Measurements from ENCODE around the gene FAM110D.
A peak's percentile ranks its signal among the peaks of the same experiment; 100 is the strongest.

The FAM110D gene

GRCh38 chr1:26175346-26175745 is 16.5 kb downstream of the FAM110D start:
- H3K4me1 ChIP-seq (ENCODE audit: control insufficient read depth in 2 of 2, insufficient read depth in 2 of 2, low read length in 2 of 2): peaks cover 14 to 19% of the 10 kb centered on the region in 2 donors
- no peak overlapping the region for H3K4me3 ChIP-seq (ENCODE audit: low read length in 2 of 2)
- no peak overlapping the region for H3K27ac ChIP-seq (ENCODE audit: low read depth in 2 of 2, low read length in 2 of 2)
- no peak overlapping the region for H3K9ac ChIP-seq (ENCODE audit: low read depth in 1 of 2, low read length in 2 of 2)
- H3K36me3 ChIP-seq (ENCODE audit: control insufficient read depth in 2 of 2, insufficient read depth in 2 of 2, low read length in 2 of 2): peaks cover 0 to 5% of the 10 kb centered on the region in 2 donors
- H3K27me3 ChIP-seq (ENCODE audit: control insufficient read depth in 2 of 2, insufficient read depth in 2 of 2, low read length in 2 of 2): no peaks in the 10 kb centered on the region
- H3K9me3 ChIP-seq (ENCODE audit: control insufficient read depth in 2 of 2, low read length in 2 of 2): no peaks in the 10 kb centered on the region

DNA sequence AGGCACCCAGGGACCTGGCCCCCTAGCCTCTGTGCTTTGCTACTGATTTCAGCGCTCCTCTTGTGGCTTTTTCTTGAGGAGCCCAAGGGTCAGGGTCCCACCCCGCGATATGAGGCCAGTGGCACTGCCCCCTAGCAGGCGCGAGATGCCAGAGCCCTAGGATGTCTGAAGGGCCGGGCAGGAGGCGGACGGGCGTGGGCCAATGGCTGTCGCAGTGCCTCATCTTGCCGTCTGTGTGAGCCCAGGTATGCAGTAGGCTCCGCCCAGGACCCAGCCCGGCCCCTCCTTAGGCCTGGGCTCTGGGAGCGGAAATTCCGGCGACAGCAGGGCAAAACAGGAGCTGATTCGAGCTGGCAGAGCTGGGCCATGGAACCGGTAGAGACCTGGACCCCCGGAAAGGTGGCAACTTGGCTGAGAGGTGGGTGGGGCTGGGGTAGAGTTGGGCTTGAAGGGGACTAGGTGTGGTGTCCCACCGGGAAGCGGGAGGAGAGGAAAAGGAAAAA is 18.4 kb downstream of the FAM110D start, which contains the start of gene CNKSR1:
Gene CNKSR1 (plus strand): TSS at position 310 of the 503 bp plus-strand sequence. CDS start 57 bp downstream, at position 367.
- H3K27ac ChIP-seq (ENCODE audit: low read depth in 2 of 2, low read length in 2 of 2): peak within 1 kb of the TSS; percentile 76 to 89
- no peaks in the 10 kb centered on the region for H3K9me3 ChIP-seq (ENCODE audit: control insufficient read depth in 2 of 2, low read length in 2 of 2)
- H3K9ac ChIP-seq (ENCODE audit: low read depth in 1 of 2, low read length in 2 of 2): peak within 1 kb of the TSS; percentile 68 to 80
- H3K36me3 ChIP-seq (ENCODE audit: control insufficient read depth in 2 of 2, insufficient read depth in 2 of 2, low read length in 2 of 2): peaks cover 7 to 10% of the 10 kb centered on the region in 2 donors
- peaks cover 8 to 13% of the 10 kb centered on the region in 2 donors for H3K4me1 ChIP-seq (ENCODE audit: control insufficient read depth in 2 of 2, insufficient read depth in 2 of 2, low read length in 2 of 2)
- H3K4me3 ChIP-seq (ENCODE audit: low read length in 2 of 2): peak within 1 kb of the TSS; percentile 61 to 73
- H3K27me3 ChIP-seq (ENCODE audit: control insufficient read depth in 2 of 2, insufficient read depth in 2 of 2, low read length in 2 of 2): no peaks in the 10 kb centered on the region

DNA sequence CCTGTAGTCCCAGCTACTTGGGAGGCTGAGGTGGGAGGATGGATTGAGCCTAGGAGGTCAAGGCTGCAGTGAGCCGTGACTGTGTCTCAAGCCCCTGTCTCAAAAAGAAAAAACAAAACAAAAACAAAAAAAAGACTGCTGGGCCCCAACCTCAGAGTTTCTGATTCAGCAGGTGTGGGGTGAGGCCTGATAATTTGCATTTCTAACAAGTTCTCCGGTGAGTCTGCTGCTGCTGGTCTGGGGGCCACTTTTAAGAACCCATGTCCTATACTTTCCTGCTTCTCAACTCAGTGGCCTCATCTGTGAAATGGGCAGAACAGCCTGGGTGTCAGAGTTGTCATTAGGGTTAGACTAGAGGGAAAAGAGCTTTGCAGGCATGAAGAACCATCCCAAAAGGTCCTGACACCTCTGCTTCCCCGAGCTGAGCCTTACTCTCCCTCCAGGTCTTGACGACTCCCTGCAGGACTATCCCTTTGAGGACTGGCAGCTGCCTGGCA is 21.2 kb downstream of the FAM110D start:
- no peak overlapping the region for H3K9ac ChIP-seq (ENCODE audit: low read depth in 1 of 2, low read length in 2 of 2)
- peaks cover 15% of the 10 kb centered on the region in 2 donors for H3K36me3 ChIP-seq (ENCODE audit: control insufficient read depth in 2 of 2, insufficient read depth in 2 of 2, low read length in 2 of 2)
- H3K9me3 ChIP-seq (ENCODE audit: control insufficient read depth in 2 of 2, low read length in 2 of 2): no peaks in the 10 kb centered on the region
- no peak overlapping the region for H3K4me3 ChIP-seq (ENCODE audit: low read length in 2 of 2)
- H3K4me1 ChIP-seq (ENCODE audit: control insufficient read depth in 2 of 2, insufficient read depth in 2 of 2, low read length in 2 of 2): peaks cover 8 to 13% of the 10 kb centered on the region in 2 donors
- H3K27me3 ChIP-seq (ENCODE audit: control insufficient read depth in 2 of 2, insufficient read depth in 2 of 2, low read length in 2 of 2): no peaks in the 10 kb centered on the region
- H3K27ac ChIP-seq (ENCODE audit: low read depth in 2 of 2, low read length in 2 of 2): no peak overlapping the region

GRCh38 chr1:26181586-26182382 is 22.9 kb downstream of the FAM110D start:
- H3K4me1 ChIP-seq (ENCODE audit: control insufficient read depth in 2 of 2, insufficient read depth in 2 of 2, low read length in 2 of 2): peaks cover 8 to 13% of the 10 kb centered on the region in 2 donors
- no peak overlapping the region for H3K9ac ChIP-seq (ENCODE audit: low read depth in 1 of 2, low read length in 2 of 2)
- H3K27ac ChIP-seq (ENCODE audit: low read depth in 2 of 2, low read length in 2 of 2): no peak overlapping the region
- H3K9me3 ChIP-seq (ENCODE audit: control insufficient read depth in 2 of 2, low read length in 2 of 2): no peaks in the 10 kb centered on the region
- no peak overlapping the region for H3K4me3 ChIP-seq (ENCODE audit: low read length in 2 of 2)
- H3K27me3 ChIP-seq (ENCODE audit: control insufficient read depth in 2 of 2, insufficient read depth in 2 of 2, low read length in 2 of 2): no peaks in the 10 kb centered on the region
- peaks cover 15 to 18% of the 10 kb centered on the region in 2 donors for H3K36me3 ChIP-seq (ENCODE audit: control insufficient read depth in 2 of 2, insufficient read depth in 2 of 2, low read length in 2 of 2)

GRCh38 chr1:26182383-26182696 is 23.5 kb downstream of the FAM110D start:
- peaks cover 8 to 10% of the 10 kb centered on the region in 2 donors for H3K4me1 ChIP-seq (ENCODE audit: control insufficient read depth in 2 of 2, insufficient read depth in 2 of 2, low read length in 2 of 2)
- no peak overlapping the region for H3K27ac ChIP-seq (ENCODE audit: low read depth in 2 of 2, low read length in 2 of 2)
- no peaks in the 10 kb centered on the region for H3K9me3 ChIP-seq (ENCODE audit: control insufficient read depth in 2 of 2, low read length in 2 of 2)
- H3K27me3 ChIP-seq (ENCODE audit: control insufficient read depth in 2 of 2, insufficient read depth in 2 of 2, low read length in 2 of 2): no peaks in the 10 kb centered on the region
- H3K4me3 ChIP-seq (ENCODE audit: low read length in 2 of 2): no peak overlapping the region
- no peak overlapping the region for H3K9ac ChIP-seq (ENCODE audit: low read depth in 1 of 2, low read length in 2 of 2)
- H3K36me3 ChIP-seq (ENCODE audit: control insufficient read depth in 2 of 2, insufficient read depth in 2 of 2, low read length in 2 of 2): peaks cover 19 to 23% of the 10 kb centered on the region in 2 donors

DNA sequence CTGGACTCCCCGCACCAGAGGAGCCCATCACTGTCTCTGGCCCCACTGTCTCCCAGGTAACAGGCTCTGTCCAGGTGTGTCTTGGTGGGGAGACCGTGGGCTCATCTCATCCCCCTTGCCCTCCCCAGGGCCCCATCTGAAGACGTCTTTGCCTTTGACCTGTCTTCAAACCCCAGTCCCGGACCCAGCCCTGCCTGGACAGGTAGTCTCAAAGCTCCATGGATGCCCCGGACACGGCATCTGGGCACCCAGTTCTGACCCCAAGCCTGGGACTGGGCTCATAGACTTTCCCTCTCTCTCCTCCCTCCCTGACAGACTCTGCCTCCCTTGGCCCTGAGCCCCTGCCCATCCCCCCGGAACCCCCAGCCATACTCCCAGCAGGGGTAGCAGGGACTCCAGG is 25.2 kb downstream of the FAM110D start:
- Histone ChIP-seq H3K36me3 (ENCODE audit: control insufficient read depth in 2 of 2, insufficient read depth in 2 of 2, low read length in 2 of 2) (peaks cover 27% of the 10 kb centered on the region in 2 donors), H3K9me3 (ENCODE audit: control insufficient read depth in 2 of 2, low read length in 2 of 2) (no peaks in the 10 kb centered on the region), H3K4me1 (ENCODE audit: control insufficient read depth in 2 of 2, insufficient read depth in 2 of 2, low read length in 2 of 2) (no peaks in the 10 kb centered on the region), H3K27ac (ENCODE audit: low read depth in 2 of 2, low read length in 2 of 2) (no peak overlapping the region), H3K4me3 (ENCODE audit: low read length in 2 of 2) (no peak overlapping the region), H3K9ac (ENCODE audit: low read depth in 1 of 2, low read length in 2 of 2) (no peak overlapping the region), H3K27me3 (ENCODE audit: control insufficient read depth in 2 of 2, insufficient read depth in 2 of 2, low read length in 2 of 2) (no peaks in the 10 kb centered on the region)

DNA sequence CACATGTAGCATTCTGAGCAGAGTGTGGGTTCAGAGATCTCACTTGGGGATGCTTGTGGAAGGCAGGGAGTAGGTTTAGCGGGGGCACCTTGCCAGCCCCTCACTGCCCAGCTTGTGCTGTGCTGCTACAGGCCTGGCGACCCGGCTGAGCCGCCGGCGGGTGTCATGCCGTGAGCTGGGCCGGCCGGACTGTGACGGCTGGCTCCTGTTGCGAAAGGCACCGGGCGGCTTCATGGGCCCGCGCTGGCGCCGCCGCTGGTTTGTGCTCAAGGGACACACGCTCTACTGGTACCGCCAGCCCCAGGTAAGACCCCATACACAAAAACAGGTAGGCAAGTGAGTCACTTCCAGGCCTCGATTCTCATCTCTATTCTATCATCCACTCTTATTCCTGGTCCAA is 26.0 kb downstream of the FAM110D start:
- no peaks in the 10 kb centered on the region for H3K27me3 ChIP-seq (ENCODE audit: control insufficient read depth in 2 of 2, insufficient read depth in 2 of 2, low read length in 2 of 2)
- H3K4me1 ChIP-seq (ENCODE audit: control insufficient read depth in 2 of 2, insufficient read depth in 2 of 2, low read length in 2 of 2): no peaks in the 10 kb centered on the region

GRCh38 chr1:26187882-26188281 is 29.0 kb downstream of the FAM110D start:
- Histone ChIP-seq H3K27ac (ENCODE audit: low read depth in 2 of 2, low read length in 2 of 2) (no peak overlapping the region), H3K9ac (ENCODE audit: low read depth in 1 of 2, low read length in 2 of 2) (no peak overlapping the region), H3K36me3 (ENCODE audit: control insufficient read depth in 2 of 2, insufficient read depth in 2 of 2, low read length in 2 of 2) (peaks cover 16 to 19% of the 10 kb centered on the region in 2 donors), H3K9me3 (ENCODE audit: control insufficient read depth in 2 of 2, low read length in 2 of 2) (no peaks in the 10 kb centered on the region), H3K4me3 (ENCODE audit: low read length in 2 of 2) (no peak overlapping the region), H3K4me1 (ENCODE audit: control insufficient read depth in 2 of 2, insufficient read depth in 2 of 2, low read length in 2 of 2) (no peaks in the 10 kb centered on the region), H3K27me3 (ENCODE audit: control insufficient read depth in 2 of 2, insufficient read depth in 2 of 2, low read length in 2 of 2) (no peaks in the 10 kb centered on the region)

More for the DNA sequence above, 26.0 kb downstream of the FAM110D start:
- Histone ChIP-seq H3K9me3 (ENCODE audit: control insufficient read depth in 2 of 2, low read length in 2 of 2) (no peaks in the 10 kb centered on the region), H3K4me3 (ENCODE audit: low read length in 2 of 2) (no peak overlapping the region), H3K9ac (ENCODE audit: low read depth in 1 of 2, low read length in 2 of 2) (no peak overlapping the region), H3K36me3 (ENCODE audit: control insufficient read depth in 2 of 2, insufficient read depth in 2 of 2, low read length in 2 of 2) (peaks cover 27 to 29% of the 10 kb centered on the region in 2 donors), H3K27ac (ENCODE audit: low read depth in 2 of 2, low read length in 2 of 2) (no peak overlapping the region)

GRCh38 chr1:26188477-26188876 is 29.6 kb downstream of the FAM110D start:
- H3K4me1 ChIP-seq (ENCODE audit: control insufficient read depth in 2 of 2, insufficient read depth in 2 of 2, low read length in 2 of 2): no peaks in the 10 kb centered on the region
- peaks cover 12 to 19% of the 10 kb centered on the region in 2 donors for H3K36me3 ChIP-seq (ENCODE audit: control insufficient read depth in 2 of 2, insufficient read depth in 2 of 2, low read length in 2 of 2)
- no peak overlapping the region for H3K4me3 ChIP-seq (ENCODE audit: low read length in 2 of 2)
- no peak overlapping the region for H3K27ac ChIP-seq (ENCODE audit: low read depth in 2 of 2, low read length in 2 of 2)
- H3K27me3 ChIP-seq (ENCODE audit: control insufficient read depth in 2 of 2, insufficient read depth in 2 of 2, low read length in 2 of 2): no peaks in the 10 kb centered on the region
- no peaks in the 10 kb centered on the region for H3K9me3 ChIP-seq (ENCODE audit: control insufficient read depth in 2 of 2, low read length in 2 of 2)
- H3K9ac ChIP-seq (ENCODE audit: low read depth in 1 of 2, low read length in 2 of 2): no peak overlapping the region

DNA sequence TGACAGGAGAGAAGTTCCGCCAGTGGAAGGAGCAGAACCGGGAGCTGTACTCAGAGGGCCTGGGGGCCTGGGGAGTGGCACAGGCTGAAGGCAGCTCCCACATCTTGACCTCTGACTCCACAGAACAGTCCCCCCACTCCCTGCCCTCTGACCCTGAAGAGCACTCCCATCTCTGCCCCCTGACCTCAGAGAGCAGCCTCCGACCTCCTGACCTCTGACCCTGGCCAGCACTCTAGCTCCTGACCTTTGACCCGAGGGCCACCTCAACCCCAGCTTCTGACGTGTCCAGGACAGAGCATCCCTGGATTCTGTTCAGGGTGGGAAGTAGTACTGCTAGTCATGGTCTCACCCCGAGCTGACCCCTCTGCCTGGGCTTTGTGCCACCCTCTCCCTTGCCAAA is 30.5 kb downstream of the FAM110D start:
- no peaks in the 10 kb centered on the region for H3K9me3 ChIP-seq (ENCODE audit: control insufficient read depth in 2 of 2, low read length in 2 of 2)
- H3K9ac ChIP-seq (ENCODE audit: low read depth in 1 of 2, low read length in 2 of 2): no peak overlapping the region
- no peak overlapping the region for H3K4me3 ChIP-seq (ENCODE audit: low read length in 2 of 2)
- no peaks in the 10 kb centered on the region for H3K27me3 ChIP-seq (ENCODE audit: control insufficient read depth in 2 of 2, insufficient read depth in 2 of 2, low read length in 2 of 2)
- no peaks in the 10 kb centered on the region for H3K4me1 ChIP-seq (ENCODE audit: control insufficient read depth in 2 of 2, insufficient read depth in 2 of 2, low read length in 2 of 2)
- H3K27ac ChIP-seq (ENCODE audit: low read depth in 2 of 2, low read length in 2 of 2): no peak overlapping the region
- peaks cover 12 to 17% of the 10 kb centered on the region in 2 donors for H3K36me3 ChIP-seq (ENCODE audit: control insufficient read depth in 2 of 2, insufficient read depth in 2 of 2, low read length in 2 of 2)

Data from mucosa of rectum (tissue), 2 donors.